GM12878 (cell line): Measurements from ENCODE around the gene ACVR1. TPM values are rescaled to one million over a fixed set of nuclear protein-coding genes. Genes with fewer than 3 reads are reported as not detected.

Experiments used
- ATAC-seq: fragments of 200-7000 bp; cut with Tn5 transposase; 3 replicates; pipeline ENCODE4 v1.9.1; 2020; ENCODE audit warnings: mild to moderate bottlenecking, moderate library complexity
- BruUV-seq: library from RNA; stranded (reverse); fragments of 400-500 nt; replicated peaks from 2 replicates; lab custom pipeline; 2021; lab: Mats Ljungman, UMichigan
- CTCF ChIA-PET: fragments of 300-600 bp; sonication (Branson Sonifier 250); formaldehyde crosslinking; extraction: SDS; loops from one replicate; lab custom pipeline; 2021; ENCODE audit warnings: inconsistent platforms; lab: Yijun Ruan, JAX
- POLR2A ChIA-PET: fragments of 350-600 bp; formaldehyde crosslinking; extraction: SDS; loops from one replicate; lab custom pipeline; 2021; ENCODE audit warnings: inconsistent platforms; lab: Charles Lee
- RAD21 ChIA-PET: fragments of 300-600 bp; sonication (Branson Sonifier 250); formaldehyde crosslinking; loops from one replicate; lab custom pipeline; 2023; ENCODE audit warnings: antibody characterized with exemption; ENCODE audit not compliant: unreplicated experiment; lab: Charles Lee
- SMC1A ChIA-PET: fragments of 300-600 bp; sonication (Branson Sonifier 250); formaldehyde crosslinking; loops from one replicate; lab custom pipeline; 2023; ENCODE audit not compliant: unreplicated experiment, uncharacterized antibody; lab: Charles Lee
- DNase-seq: peaks from one replicate; pipeline ENCODE4 v3.0.0-alpha.2; 2011; ENCODE audit warnings: low read depth, low spot score
- FAIRE-seq: peaks from 3 replicates; lab custom pipeline; 2011; peaks lifted over from hg19 to GRCh38; lab: Jason Lieb, UNC
- H2AFZ ChIP-seq: 2 replicates; pipeline ENCODE4 v1.6.0; 2011; ENCODE audit warnings: low read depth, low read length, control low read depth; ENCODE audit not compliant: control insufficient read depth
- H3K27ac ChIP-seq: 2 replicates; pipeline ENCODE4 v1.5.1; 2011; ENCODE audit warnings: control low read depth; ENCODE audit not compliant: control insufficient read depth, insufficient read depth
- H3K27me3 ChIP-seq, 2 experiments: replicated peaks in 1 of 2; 2 replicates each; pipeline versions ENCODE4 v1.6.0 to v1.6.1; 2011; ENCODE audit warnings: low read length in 1 of 2; ENCODE audit not compliant: control insufficient read depth in 2 of 2, insufficient read depth in 2 of 2
- H3K36me3 ChIP-seq, 2 experiments: 2 replicates each; pipeline ENCODE4 v1.5.1; 2011; ENCODE audit warnings: low read length in 1 of 2; ENCODE audit not compliant: control insufficient read depth in 2 of 2, insufficient read depth in 2 of 2
- H3K4me1 ChIP-seq: 2 replicates; pipeline ENCODE4 v1.6.1; 2011; ENCODE audit warnings: mild to moderate bottlenecking, low read length, moderate library complexity, mixed read lengths; ENCODE audit not compliant: control insufficient read depth, insufficient read depth
- H3K4me2 ChIP-seq: 2 replicates; pipeline ENCODE4 v1.6.0; 2011; ENCODE audit warnings: control low read depth; ENCODE audit not compliant: control insufficient read depth, insufficient read depth
- H3K4me3 ChIP-seq: fragments of 200-600 bp; sonication (generic); 2 replicates; pipeline ENCODE4 v1.5.1; 2016
- H3K79me2 ChIP-seq: 2 replicates; pipeline ENCODE4 v1.6.0; 2011; ENCODE audit warnings: low read length; ENCODE audit not compliant: control insufficient read depth, insufficient read depth
- H3K9ac ChIP-seq: 2 replicates; pipeline ENCODE4 v1.8.0; 2011; ENCODE audit warnings: low read length, control low read depth, mixed read lengths; ENCODE audit not compliant: control insufficient read depth, insufficient read depth
- H3K9me3 ChIP-seq: replicated peaks from 3 replicates; pipeline ENCODE4 v1.5.1; 2011; ENCODE audit warnings: mild to moderate bottlenecking, low read length; ENCODE audit not compliant: control insufficient read depth, insufficient read depth
- H4K20me1 ChIP-seq: 2 replicates; pipeline ENCODE4 v1.6.0; 2011; ENCODE audit not compliant: control insufficient read depth, insufficient read depth
- PAX5 ChIP-seq: IDR thresholded peaks from 2 replicates; pipeline ENCODE4 v1.6.1; 2011; ENCODE audit warnings: low read depth, low read length, borderline replicate concordance
- SMAD1 ChIP-seq: fragments of 450-650 bp; IDR thresholded peaks from 2 replicates; pipeline ENCODE4 v1.6.1; 2018; ENCODE audit warnings: mild to moderate bottlenecking, low read depth; ENCODE audit not compliant: partially characterized antibody
- YY1 ChIP-seq: IDR thresholded peaks from 2 replicates; pipeline ENCODE4 v1.6.1; 2011; ENCODE audit warnings: low read depth, mild to moderate bottlenecking, low read length
- ZNF384 ChIP-seq: IDR thresholded peaks from 2 replicates; pipeline ENCODE4 v1.6.1; 2012; ENCODE audit warnings: low read depth, mild to moderate bottlenecking, low read length, improper control_type of control experiment, borderline replicate concordance
- WGBS: methylation state at CpG from one replicate; pipeline ENCODE4 v1.1.6; 2016; ENCODE audit warnings: low lambda C conversion rate; ENCODE audit not compliant: insufficient replicate concordance, insufficient coverage; ENCODE audit errors: missing lambda C conversion rate; 5-methylcytosine and 5-hydroxymethylcytosine counted together
- in situ Hi-C: fragments of 300-500 bp; cut with MboI; formaldehyde crosslinking; loops from 9 replicates; pipeline ENCODE4 v1.14.3; 2018; ENCODE audit warnings: mixed read lengths
- intact Hi-C: fragments of 100-400 bp; cut with micrococcal nuclease; formaldehyde crosslinking; loops from one replicate; pipeline ENCODE4 v1.14.2; 2022; ENCODE audit not compliant: unreplicated experiment
- polyA plus RNA-seq, 11 experiments: library from polyadenylated mRNA; depleted of rRNA in 4 of 11; unstranded in 6 of 11; stranded (reverse) in 5 of 11; fragments of >200 nt; fragmentation: Nextera tagmentation in 4 of 11; fragmentation: Illumina TruSeq in 1 of 11; extraction: Ambion mirVana in 4 of 11; extraction: Trizol in 1 of 11; gene quantifications; 1 replicate in 1 of 11; 2 replicates in 10 of 11; pipeline versions ENCODE4 v1.2.1 to v1.2.3, GENCODE V29; 2011 to 2016; ENCODE audit warnings: inconsistent platforms in 2 of 11, missing spikeins in 2 of 11, low read depth in 1 of 11
- total RNA-seq, 4 experiments: library from RNA; depleted of rRNA in 3 of 4; stranded (reverse); fragments of >200 nt in 3 of 4; fragmentation: Illumina TruSeq in 1 of 4; extraction: Trizol in 1 of 4; gene quantifications; 2 replicates each; pipeline versions ENCODE4 v1.2.1 to v1.2.3, GENCODE V29; 2013 to 2021

ACVR1 gene
- total and polyA plus RNA-seq, 10 of the 15 experiments (the other 5 are each of a cell fraction or from before 2014, with no cell fraction given) = 0.06 to 0.24 (median 0.14) TPM; not detected in 4

GRCh38 chr2:157897106-157897971, 21.2 kb upstream of the ACVR1 start:
- H3K4me3 ChIP-seq = no peak overlapping the region
- DNase-seq = no peak
- H3K36me3 ChIP-seq = no peaks in the 10 kb centered on the region
- no TSS peak for BruUV-seq
- POLR2A ChIA-PET = interaction anchor here (0.6 to 0.7 kb wide), 2 partner anchors 290 to 1802 kb away, joined by 6 read pairs; no protein-coding TSS in a partner anchor
- TF ChIP-seq YY1 (0 out of 2 replicates have a peak, but pooled peaks have one; percentile 27), ZNF384 (peak; percentile 50), PAX5 (no peak)
- H3K27ac ChIP-seq = no peak overlapping the region
- no peaks in the 10 kb centered on the region for H3K27me3 ChIP-seq
- intact Hi-C loops (no loop called here), in situ Hi-C loops (no loop called here)
- SMC1A ChIA-PET = no interaction called here
- no peaks in the 10 kb centered on the region for H4K20me1 ChIP-seq
- CTCF ChIA-PET = no interaction called here
- peak overlapping the region; percentile 10; the same call in 1 of the 2 replicates for H2AFZ ChIP-seq
- H3K9ac ChIP-seq = no peak overlapping the region
- no peaks in the 10 kb centered on the region for H3K9me3 ChIP-seq
- peaks cover 5% of the 10 kb centered on the region for H3K4me1 ChIP-seq
- no peaks in the 10 kb centered on the region for H3K79me2 ChIP-seq
- RAD21 ChIA-PET = no interaction called here
- WGBS = 14% methylated on average over 4 of the region's 4 CpGs
- peak; percentile 55; the same call in 2 of the 3 replicates for ATAC-seq
- FAIRE-seq = peak; percentile 27
- peak overlapping the region; percentile 39; the same call in 1 of the 2 replicates for H3K4me2 ChIP-seq

- H4K20me1 ChIP-seq = no peaks in the 10 kb centered on the region
- no peak overlapping the region for H2AFZ ChIP-seq
- CTCF ChIA-PET = no interaction called here
- POLR2A ChIA-PET = no interaction called here
- ATAC-seq (no peak), FAIRE-seq (no peak), DNase-seq (no peak)
- H3K4me3 ChIP-seq = no peak overlapping the region
- H3K4me1 ChIP-seq = peaks cover 5% of the 10 kb centered on the region
- no peak for TF ChIP-seq SMAD1
- H3K27ac ChIP-seq = no peak overlapping the region
- no peaks in the 10 kb centered on the region for H3K36me3 ChIP-seq
- RAD21 ChIA-PET = no interaction called here
- 15% methylated on average over 2 of the region's 2 CpGs for WGBS
- no peak overlapping the region for H3K4me2 ChIP-seq
- H3K9me3 ChIP-seq = no peaks in the 10 kb centered on the region
- H3K27me3 ChIP-seq = no peaks in the 10 kb centered on the region
- intact Hi-C loops = no loop called here
- in situ Hi-C loops = no loop called here
- H3K9ac ChIP-seq = no peak overlapping the region
- no peaks in the 10 kb centered on the region for H3K79me2 ChIP-seq
- SMC1A ChIA-PET = interaction anchor here (1.1 kb wide), 1 partner anchor 11 kb away, joined by 3 read pairs; no protein-coding TSS in a partner anchor
- no TSS peak for BruUV-seq
These were observed 19.4 kb upstream of the ACVR1 start for GRCh38 chr2:157895531-157895930.
